ENCODE data around the gene CYP19A1. TPM values are rescaled to one million over a fixed set of nuclear protein-coding genes. Genes with fewer than 3 reads are reported as not detected.

The CYP19A1 gene
- polyA plus RNA-seq, 1 of the 3 experiments (the other 2 are of a cell fraction) = 0.03 TPM

DNA sequence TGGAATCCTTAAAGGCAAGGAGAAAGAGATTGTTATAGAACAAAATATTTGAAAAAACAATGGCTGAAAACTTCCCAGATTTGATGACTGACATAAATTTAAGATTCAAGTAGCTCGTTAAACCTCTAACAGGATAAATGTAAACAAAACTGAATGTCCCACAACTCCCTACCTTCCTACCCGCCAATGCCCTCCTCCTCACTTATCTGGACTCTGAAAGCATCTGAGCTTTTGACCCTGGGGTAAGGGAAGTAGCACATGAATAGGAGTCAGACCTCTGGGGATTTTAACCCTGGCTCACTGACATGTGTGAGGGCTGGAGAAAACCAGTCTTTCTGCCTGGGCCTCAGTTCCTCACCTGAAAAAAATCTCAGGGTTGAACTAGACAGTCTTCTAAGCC lies 26.9 kb downstream of the CYP19A1 start:
- H3K9ac ChIP-seq = no peak overlapping the region
- CTCF ChIA-PET = interaction anchor here (0.8 to 2.2 kb wide), 6 partner anchors 13 to 148 kb away, joined by 3 to 7 read pairs (median 5); no protein-coding TSS in a partner anchor
- POLR2A ChIA-PET = no interaction called here
- no peaks in the 10 kb centered on the region for H3K9me3 ChIP-seq
- WGBS (ENCODE audit: low lambda C conversion rate) = 10% methylated on average over 2 of the region's 2 CpGs
- no peak overlapping the region for H3K27ac ChIP-seq (ENCODE audit: low read depth in 2 of 2, low read length in 1 of 2)
- no peaks in the 10 kb centered on the region for H3F3A ChIP-seq (replicated peaks; ENCODE audit: insufficient read depth)
- no peak overlapping the region for H3K4me3 ChIP-seq (ENCODE audit: low read depth in 2 of 2, low read length in 1 of 2)
- no peaks in the 10 kb centered on the region for H3K79me2 ChIP-seq (ENCODE audit: insufficient read depth)
- no peak overlapping the region for H2AFZ ChIP-seq (ENCODE audit: low read depth)
- H4K20me1 ChIP-seq (ENCODE audit: insufficient read depth) = no peaks in the 10 kb centered on the region
- no peak for TF ChIP-seq SIN3A (IDR thresholded peaks at IDR 0.05; ENCODE audit: borderline replicate concordance, low read depth, low read length)
- TF ChIP-seq, protein P1, sequence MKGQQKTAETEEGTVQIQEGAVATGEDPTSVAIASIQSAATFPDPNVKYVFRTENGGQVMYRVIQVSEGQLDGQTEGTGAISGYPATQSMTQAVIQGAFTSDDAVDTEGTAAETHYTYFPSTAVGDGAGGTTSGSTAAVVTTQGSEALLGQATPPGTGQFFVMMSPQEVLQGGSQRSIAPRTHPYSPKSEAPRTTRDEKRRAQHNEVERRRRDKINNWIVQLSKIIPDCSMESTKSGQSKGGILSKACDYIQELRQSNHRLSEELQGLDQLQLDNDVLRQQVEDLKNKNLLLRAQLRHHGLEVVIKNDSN (IDR thresholded peaks at IDR 0.05; ENCODE audit: borderline replicate concordance, low read depth) = no peak
- TF ChIP-seq, protein P2, sequence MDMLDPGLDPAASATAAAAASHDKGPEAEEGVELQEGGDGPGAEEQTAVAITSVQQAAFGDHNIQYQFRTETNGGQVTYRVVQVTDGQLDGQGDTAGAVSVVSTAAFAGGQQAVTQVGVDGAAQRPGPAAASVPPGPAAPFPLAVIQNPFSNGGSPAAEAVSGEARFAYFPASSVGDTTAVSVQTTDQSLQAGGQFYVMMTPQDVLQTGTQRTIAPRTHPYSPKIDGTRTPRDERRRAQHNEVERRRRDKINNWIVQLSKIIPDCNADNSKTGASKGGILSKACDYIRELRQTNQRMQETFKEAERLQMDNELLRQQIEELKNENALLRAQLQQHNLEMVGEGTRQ (IDR thresholded peaks at IDR 0.05; ENCODE audit: borderline replicate concordance, low read depth, low read length) = no peak
- no peak for TF ChIP-seq RFX5 (IDR thresholded peaks at IDR 0.05; ENCODE audit: low read length)
- TF ChIP-seq RCOR1 (IDR thresholded peaks at IDR 0.05; ENCODE audit: low read length) = no peak
- TF ChIP-seq GABPA (IDR thresholded peaks at IDR 0.05; ENCODE audit: low read depth) = no peak
- TF ChIP-seq, protein P3, sequence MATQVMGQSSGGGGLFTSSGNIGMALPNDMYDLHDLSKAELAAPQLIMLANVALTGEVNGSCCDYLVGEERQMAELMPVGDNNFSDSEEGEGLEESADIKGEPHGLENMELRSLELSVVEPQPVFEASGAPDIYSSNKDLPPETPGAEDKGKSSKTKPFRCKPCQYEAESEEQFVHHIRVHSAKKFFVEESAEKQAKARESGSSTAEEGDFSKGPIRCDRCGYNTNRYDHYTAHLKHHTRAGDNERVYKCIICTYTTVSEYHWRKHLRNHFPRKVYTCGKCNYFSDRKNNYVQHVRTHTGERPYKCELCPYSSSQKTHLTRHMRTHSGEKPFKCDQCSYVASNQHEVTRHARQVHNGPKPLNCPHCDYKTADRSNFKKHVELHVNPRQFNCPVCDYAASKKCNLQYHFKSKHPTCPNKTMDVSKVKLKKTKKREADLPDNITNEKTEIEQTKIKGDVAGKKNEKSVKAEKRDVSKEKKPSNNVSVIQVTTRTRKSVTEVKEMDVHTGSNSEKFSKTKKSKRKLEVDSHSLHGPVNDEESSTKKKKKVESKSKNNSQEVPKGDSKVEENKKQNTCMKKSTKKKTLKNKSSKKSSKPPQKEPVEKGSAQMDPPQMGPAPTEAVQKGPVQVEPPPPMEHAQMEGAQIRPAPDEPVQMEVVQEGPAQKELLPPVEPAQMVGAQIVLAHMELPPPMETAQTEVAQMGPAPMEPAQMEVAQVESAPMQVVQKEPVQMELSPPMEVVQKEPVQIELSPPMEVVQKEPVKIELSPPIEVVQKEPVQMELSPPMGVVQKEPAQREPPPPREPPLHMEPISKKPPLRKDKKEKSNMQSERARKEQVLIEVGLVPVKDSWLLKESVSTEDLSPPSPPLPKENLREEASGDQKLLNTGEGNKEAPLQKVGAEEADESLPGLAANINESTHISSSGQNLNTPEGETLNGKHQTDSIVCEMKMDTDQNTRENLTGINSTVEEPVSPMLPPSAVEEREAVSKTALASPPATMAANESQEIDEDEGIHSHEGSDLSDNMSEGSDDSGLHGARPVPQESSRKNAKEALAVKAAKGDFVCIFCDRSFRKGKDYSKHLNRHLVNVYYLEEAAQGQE (IDR thresholded peaks at IDR 0.05; ENCODE audit: low read depth, low read length) = no peak
- TF ChIP-seq TEAD4 (IDR thresholded peaks at IDR 0.05; ENCODE audit: borderline replicate concordance, insufficient read depth) = no peak
- no peak for TF ChIP-seq RAD21 (IDR thresholded peaks at IDR 0.05; ENCODE audit: low read length)
- TF ChIP-seq, protein P4, sequence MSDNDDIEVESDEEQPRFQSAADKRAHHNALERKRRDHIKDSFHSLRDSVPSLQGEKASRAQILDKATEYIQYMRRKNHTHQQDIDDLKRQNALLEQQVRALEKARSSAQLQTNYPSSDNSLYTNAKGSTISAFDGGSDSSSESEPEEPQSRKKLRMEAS (IDR thresholded peaks at IDR 0.05; ENCODE audit: low read depth) = no peak
- TF ChIP-seq TCF12 (IDR thresholded peaks at IDR 0.05) = no peak
- no peak for TF ChIP-seq MXI1 (IDR thresholded peaks at IDR 0.05; ENCODE audit: low read depth, low read length)
- TF ChIP-seq TAF1 (IDR thresholded peaks at IDR 0.05; ENCODE audit: borderline replicate concordance, low read depth, low read length) = no peak
- no peak for TF ChIP-seq CHD2 (IDR thresholded peaks at IDR 0.05; ENCODE audit: low read length, partially characterized antibody)
- no peaks in the 10 kb centered on the region for H3K9me2 ChIP-seq
- H3K4me2 ChIP-seq = no peak overlapping the region
- no peaks in the 10 kb centered on the region; a peak in 1 of 4 replicates for H3K4me1 ChIP-seq (ENCODE audit: control insufficient read depth in 1 of 2, insufficient read depth in 2 of 2, low read depth in 1 of 2, low read length in 1 of 2)
- H3K27me3 ChIP-seq (ENCODE audit: insufficient read depth) = no peaks in the 10 kb centered on the region
- no peaks in the 10 kb centered on the region for H3K36me3 ChIP-seq (replicated peaks in 1 of 2; ENCODE audit: control insufficient read depth in 1 of 2, insufficient read depth in 2 of 2, low read length in 1 of 2)
- no peak for DNase-seq

Measured in SK-N-SH (cell line).